Transverse colon (tissue), 4 donors: ENCODE measurements around the gene HNF1A.

Experiments used
- POLR2A ChIP-seq: fragments of 450-650 bp; IDR thresholded peaks from one replicate; pipeline ENCODE4 v1.6.1; 2016; ENCODE audit warnings: antibody characterized with exemption, mild to moderate bottlenecking, moderate library complexity
- POLR2AphosphoS5 ChIP-seq, 3 donors: sonication (generic); formaldehyde crosslinking; IDR thresholded peaks; one replicate each; pipeline ENCODE4 v1.6.1; 2016; ENCODE audit warnings: antibody characterized with exemption in 3 of 3
- TF ChIP-seq, protein P1 (sequence below), 5 experiments: fragments of 200-600 bp in 3 of 5; fragments of 450-650 bp in 2 of 5; sonication (generic) in 3 of 5; IDR thresholded peaks; 1 replicate in 2 of 5; 2 replicates in 3 of 5; pipeline ENCODE4 v1.5.1; 2016 to 2017; ENCODE audit warnings: antibody characterized with exemption in 5 of 5, inconsistent platforms in 3 of 5, mild to moderate bottlenecking in 2 of 5, moderate library complexity in 1 of 5

DNA sequence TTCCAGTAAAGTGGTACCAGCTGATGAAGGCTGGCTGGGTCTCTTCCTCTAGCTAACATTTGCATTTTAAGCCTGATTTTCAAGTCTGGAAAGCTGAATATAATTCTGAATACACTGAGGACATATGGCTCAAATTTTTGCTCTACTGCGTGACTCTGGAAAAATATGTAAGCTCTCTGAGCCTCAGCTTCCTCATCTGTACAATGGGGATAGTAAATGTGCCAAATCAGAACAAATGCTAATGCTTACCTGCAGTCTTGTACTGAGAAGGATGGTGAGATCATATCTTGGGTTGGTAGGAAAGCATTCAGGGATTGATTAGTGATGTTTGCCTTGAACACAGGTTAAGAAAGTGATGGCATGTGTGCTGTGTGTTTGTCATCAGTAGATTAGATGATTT, 14.6 kb downstream of the HNF1A start:
- TF ChIP-seq POLR2A (no peak), POLR2AphosphoS5 (IDR thresholded peaks at IDR 0.05) (no peak)
- TF ChIP-seq, protein P1, sequence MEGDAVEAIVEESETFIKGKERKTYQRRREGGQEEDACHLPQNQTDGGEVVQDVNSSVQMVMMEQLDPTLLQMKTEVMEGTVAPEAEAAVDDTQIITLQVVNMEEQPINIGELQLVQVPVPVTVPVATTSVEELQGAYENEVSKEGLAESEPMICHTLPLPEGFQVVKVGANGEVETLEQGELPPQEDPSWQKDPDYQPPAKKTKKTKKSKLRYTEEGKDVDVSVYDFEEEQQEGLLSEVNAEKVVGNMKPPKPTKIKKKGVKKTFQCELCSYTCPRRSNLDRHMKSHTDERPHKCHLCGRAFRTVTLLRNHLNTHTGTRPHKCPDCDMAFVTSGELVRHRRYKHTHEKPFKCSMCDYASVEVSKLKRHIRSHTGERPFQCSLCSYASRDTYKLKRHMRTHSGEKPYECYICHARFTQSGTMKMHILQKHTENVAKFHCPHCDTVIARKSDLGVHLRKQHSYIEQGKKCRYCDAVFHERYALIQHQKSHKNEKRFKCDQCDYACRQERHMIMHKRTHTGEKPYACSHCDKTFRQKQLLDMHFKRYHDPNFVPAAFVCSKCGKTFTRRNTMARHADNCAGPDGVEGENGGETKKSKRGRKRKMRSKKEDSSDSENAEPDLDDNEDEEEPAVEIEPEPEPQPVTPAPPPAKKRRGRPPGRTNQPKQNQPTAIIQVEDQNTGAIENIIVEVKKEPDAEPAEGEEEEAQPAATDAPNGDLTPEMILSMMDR (IDR thresholded peaks at IDR 0.05), result no peak
